ENCODE results near the gene ACTN1. TPM values are rescaled to one million over a fixed set of nuclear protein-coding genes. Genes with fewer than 3 reads are reported as not detected.

Gene ACTN1
- total and polyA plus RNA-seq, 2 experiments from 2014 or later = 121 to 280 TPM

DNA sequence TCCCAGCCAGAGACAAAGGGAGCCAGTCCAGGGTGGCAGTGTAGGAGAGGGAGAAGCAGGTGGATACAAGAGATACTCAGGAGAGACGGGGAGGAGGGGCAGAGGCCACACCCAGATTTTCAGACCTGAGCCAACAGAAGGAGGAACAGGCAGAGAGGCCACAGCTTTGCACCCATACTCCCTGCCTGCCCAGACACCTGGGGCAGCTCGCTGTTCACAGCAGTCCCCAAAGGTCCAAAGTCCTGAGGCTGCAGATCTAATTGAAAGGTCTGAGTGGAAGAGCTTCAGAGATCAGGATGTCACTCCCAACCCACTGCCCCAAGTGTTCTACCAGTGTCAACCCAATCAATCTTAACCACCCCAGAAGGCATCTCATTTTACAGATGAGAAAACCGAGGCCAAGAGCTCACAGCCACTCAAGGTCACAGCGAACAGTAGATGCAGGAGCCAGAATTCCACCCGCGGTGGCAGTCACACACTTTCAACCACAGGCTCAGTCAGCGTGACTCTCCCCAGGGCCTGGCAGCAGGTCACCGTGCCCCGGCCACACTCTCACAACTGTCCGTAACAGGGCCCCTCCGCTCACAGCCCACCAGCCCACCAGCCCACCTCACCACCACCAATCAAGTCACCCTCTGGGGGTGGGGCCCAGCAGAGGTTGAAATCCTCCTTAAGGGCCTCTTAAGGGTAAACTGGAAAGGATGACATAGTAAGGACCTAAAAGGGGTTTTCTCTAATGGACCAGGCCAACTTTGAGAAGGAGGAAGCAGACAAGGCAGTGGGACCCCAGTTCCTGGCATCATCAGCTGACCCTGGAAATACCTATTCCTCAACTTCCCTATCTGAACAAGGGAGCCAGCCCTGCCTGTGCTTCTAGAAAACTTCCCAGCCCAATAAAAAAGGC lies 33.3 kb downstream of the ACTN1 start (continued):
- TF ChIP-seq, protein P1, sequence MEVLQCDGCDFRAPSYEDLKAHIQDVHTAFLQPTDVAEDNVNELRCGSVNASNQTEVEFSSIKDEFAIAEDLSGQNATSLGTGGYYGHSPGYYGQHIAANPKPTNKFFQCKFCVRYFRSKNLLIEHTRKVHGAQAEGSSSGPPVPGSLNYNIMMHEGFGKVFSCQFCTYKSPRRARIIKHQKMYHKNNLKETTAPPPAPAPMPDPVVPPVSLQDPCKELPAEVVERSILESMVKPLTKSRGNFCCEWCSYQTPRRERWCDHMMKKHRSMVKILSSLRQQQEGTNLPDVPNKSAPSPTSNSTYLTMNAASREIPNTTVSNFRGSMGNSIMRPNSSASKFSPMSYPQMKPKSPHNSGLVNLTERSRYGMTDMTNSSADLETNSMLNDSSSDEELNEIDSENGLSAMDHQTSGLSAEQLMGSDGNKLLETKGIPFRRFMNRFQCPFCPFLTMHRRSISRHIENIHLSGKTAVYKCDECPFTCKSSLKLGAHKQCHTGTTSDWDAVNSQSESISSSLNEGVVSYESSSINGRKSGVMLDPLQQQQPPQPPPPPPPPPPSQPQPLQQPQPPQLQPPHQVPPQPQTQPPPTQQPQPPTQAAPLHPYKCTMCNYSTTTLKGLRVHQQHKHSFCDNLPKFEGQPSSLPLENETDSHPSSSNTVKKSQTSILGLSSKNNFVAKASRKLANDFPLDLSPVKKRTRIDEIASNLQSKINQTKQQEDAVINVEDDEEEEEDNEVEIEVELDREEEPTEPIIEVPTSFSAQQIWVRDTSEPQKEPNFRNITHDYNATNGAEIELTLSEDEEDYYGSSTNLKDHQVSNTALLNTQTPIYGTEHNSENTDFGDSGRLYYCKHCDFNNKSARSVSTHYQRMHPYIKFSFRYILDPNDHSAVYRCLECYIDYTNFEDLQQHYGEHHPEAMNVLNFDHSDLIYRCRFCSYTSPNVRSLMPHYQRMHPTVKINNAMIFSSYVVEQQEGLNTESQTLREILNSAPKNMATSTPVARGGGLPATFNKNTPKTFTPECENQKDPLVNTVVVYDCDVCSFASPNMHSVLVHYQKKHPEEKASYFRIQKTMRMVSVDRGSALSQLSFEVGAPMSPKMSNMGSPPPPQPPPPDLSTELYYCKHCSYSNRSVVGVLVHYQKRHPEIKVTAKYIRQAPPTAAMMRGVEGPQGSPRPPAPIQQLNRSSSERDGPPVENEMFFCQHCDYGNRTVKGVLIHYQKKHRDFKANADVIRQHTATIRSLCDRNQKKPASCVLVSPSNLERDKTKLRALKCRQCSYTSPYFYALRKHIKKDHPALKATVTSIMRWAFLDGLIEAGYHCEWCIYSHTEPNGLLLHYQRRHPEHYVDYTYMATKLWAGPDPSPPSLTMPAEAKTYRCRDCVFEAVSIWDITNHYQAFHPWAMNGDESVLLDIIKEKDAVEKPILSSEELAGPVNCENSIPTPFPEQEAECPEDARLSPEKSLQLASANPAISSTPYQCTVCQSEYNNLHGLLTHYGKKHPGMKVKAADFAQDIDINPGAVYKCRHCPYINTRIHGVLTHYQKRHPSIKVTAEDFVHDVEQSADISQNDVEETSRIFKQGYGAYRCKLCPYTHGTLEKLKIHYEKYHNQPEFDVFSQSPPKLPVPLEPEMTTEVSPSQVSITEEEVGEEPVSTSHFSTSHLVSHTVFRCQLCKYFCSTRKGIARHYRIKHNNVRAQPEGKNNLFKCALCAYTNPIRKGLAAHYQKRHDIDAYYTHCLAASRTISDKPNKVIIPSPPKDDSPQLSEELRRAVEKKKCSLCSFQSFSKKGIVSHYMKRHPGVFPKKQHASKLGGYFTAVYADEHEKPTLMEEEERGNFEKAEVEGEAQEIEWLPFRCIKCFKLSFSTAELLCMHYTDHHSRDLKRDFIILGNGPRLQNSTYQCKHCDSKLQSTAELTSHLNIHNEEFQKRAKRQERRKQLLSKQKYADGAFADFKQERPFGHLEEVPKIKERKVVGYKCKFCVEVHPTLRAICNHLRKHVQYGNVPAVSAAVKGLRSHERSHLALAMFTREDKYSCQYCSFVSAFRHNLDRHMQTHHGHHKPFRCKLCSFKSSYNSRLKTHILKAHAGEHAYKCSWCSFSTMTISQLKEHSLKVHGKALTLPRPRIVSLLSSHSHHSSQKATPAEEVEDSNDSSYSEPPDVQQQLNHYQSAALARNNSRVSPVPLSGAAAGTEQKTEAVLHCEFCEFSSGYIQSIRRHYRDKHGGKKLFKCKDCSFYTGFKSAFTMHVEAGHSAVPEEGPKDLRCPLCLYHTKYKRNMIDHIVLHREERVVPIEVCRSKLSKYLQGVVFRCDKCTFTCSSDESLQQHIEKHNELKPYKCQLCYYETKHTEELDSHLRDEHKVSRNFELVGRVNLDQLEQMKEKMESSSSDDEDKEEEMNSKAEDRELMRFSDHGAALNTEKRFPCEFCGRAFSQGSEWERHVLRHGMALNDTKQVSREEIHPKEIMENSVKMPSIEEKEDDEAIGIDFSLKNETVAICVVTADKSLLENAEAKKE (CRISPR knock-in tag; IDR thresholded peaks at IDR 0.05) = no peak

DNA sequence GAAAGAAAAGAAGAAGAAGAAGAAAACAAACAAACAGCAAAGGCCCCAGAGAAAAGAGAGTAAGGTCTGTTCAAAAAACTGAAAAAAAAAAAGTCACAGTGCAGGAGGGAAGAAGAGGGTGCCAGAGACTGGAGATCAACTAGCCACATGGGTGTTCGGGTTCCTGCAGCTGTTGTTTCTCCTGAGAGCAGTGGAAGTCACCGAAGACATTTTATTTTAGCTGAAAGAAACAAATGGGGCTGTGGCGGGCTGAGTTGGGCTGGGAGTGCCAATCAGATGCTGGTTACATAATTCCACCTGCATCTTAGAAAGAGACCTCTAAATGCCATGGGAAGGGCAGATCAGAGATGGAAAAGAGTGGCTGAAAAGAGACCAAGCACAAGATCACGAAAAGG lies 33.9 kb downstream of the ACTN1 start:
- Mint-ChIP-seq H3K4me3 (no peak overlapping the region; the same call in 2 of the 3 replicates), H3K9me3 (no peaks in the 10 kb centered on the region), H3K4me1 (peaks cover 78% of the 10 kb centered on the region), H3K36me3 (ENCODE audit: low read depth) (peaks cover 10% of the 10 kb centered on the region), H3K27me3 (ENCODE audit: insufficient read depth, low read depth, poor library complexity) (peaks cover 8% of the 10 kb centered on the region), H3K27ac (no peak overlapping the region; the same call in 1 of the 2 replicates)
- Histone ChIP-seq H3K4me1 (ENCODE audit: insufficient read depth) (peaks cover 56% of the 10 kb centered on the region), H3K36me3 (ENCODE audit: insufficient read depth) (no peaks in the 10 kb centered on the region), H3F3A (replicated peaks; ENCODE audit: low read depth) (no peaks in the 10 kb centered on the region), H2AFZ (no peak overlapping the region), H3K27me3 (ENCODE audit: insufficient read depth) (no peaks in the 10 kb centered on the region), H3K4me3 (no peak overlapping the region), H3K9me2 (ENCODE audit: insufficient read depth) (no peaks in the 10 kb centered on the region), H3K79me2 (replicated peaks; ENCODE audit: insufficient read depth) (peaks cover 100% of the 10 kb centered on the region), H4K20me1 (replicated peaks; ENCODE audit: insufficient read depth) (peaks cover 65% of the 10 kb centered on the region), H3K4me2 (no peak overlapping the region), H3K27ac (ENCODE audit: low read depth) (no peak overlapping the region)
- ATAC-seq (no peak), DNase-seq (ENCODE audit: low spot score) (no peak)
- TF ChIP-seq, protein P1 (CRISPR knock-in tag; IDR thresholded peaks at IDR 0.05) = no peak
- TF ChIP-seq POLR2AphosphoS5 (IDR thresholded peaks at IDR 0.05; ENCODE audit: low read depth) = no peak
- TF ChIP-seq, protein P2, sequence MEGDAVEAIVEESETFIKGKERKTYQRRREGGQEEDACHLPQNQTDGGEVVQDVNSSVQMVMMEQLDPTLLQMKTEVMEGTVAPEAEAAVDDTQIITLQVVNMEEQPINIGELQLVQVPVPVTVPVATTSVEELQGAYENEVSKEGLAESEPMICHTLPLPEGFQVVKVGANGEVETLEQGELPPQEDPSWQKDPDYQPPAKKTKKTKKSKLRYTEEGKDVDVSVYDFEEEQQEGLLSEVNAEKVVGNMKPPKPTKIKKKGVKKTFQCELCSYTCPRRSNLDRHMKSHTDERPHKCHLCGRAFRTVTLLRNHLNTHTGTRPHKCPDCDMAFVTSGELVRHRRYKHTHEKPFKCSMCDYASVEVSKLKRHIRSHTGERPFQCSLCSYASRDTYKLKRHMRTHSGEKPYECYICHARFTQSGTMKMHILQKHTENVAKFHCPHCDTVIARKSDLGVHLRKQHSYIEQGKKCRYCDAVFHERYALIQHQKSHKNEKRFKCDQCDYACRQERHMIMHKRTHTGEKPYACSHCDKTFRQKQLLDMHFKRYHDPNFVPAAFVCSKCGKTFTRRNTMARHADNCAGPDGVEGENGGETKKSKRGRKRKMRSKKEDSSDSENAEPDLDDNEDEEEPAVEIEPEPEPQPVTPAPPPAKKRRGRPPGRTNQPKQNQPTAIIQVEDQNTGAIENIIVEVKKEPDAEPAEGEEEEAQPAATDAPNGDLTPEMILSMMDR (conservative IDR thresholded peaks at IDR 0.05; ENCODE audit: low read depth in 2 of 2) = no peak
- TF ChIP-seq ZNF331 (CRISPR knock-in tag; IDR thresholded peaks at IDR 0.05; ENCODE audit: low read depth) = no peak
- no peak for TF ChIP-seq JUNB (IDR thresholded peaks at IDR 0.05; ENCODE audit: unreplicated experiment)
- no peak for TF ChIP-seq EZH2phosphoT487 (IDR thresholded peaks at IDR 0.05; ENCODE audit: unreplicated experiment)
